H1 (cell line): ENCODE results near the gene ERVFRD-1. TPM values are rescaled to one million over a fixed set of nuclear protein-coding genes. Genes with fewer than 3 reads are reported as not detected.
A peak's percentile ranks its signal among the peaks of the same experiment; 100 is the strongest.

Experiments used
- CTCF ChIA-PET: fragments of 300-600 bp; sonication (Branson Sonifier 250); formaldehyde crosslinking; loops from one replicate; lab custom pipeline; 2021; ENCODE audit not compliant: partially characterized antibody; lab: Charles Lee
- POLR2A ChIA-PET: fragments of 300-600 bp; sonication (Branson Sonifier 250); formaldehyde crosslinking; loops from one replicate; lab custom pipeline; 2021; ENCODE audit warnings: inconsistent platforms; ENCODE audit not compliant: partially characterized antibody; lab: Charles Lee
- DNase-seq, 2 experiments: peaks; one replicate each; pipeline versions ENCODE4 v3.0.0 to v3.0.0-alpha.2; 2010 to 2022; ENCODE audit warnings: low spot score in 2 of 2, low read depth in 1 of 2, mixed read lengths in 1 of 2
- FAIRE-seq: peaks from 2 replicates; lab custom pipeline; 2011; peaks lifted over from hg19 to GRCh38; lab: Jason Lieb, UNC
- H2AFZ ChIP-seq: 2 replicates; pipeline ENCODE4 v1.8.1; 2012; ENCODE audit warnings: low read length, inconsistent platforms
- H2AK5ac ChIP-seq: 2 replicates; pipeline ENCODE4 v1.6.1; 2013; ENCODE audit warnings: low read depth, low read length
- H2BK120ac ChIP-seq: replicated peaks from 2 replicates; pipeline ENCODE3; 2013; ENCODE audit warnings: low read depth, low read length, inconsistent platforms
- H2BK12ac ChIP-seq: 2 replicates; pipeline ENCODE4 v1.6.1; 2013; ENCODE audit warnings: low read depth, low read length
- H2BK15ac ChIP-seq: 2 replicates; pipeline ENCODE4 v1.6.1; 2013; ENCODE audit warnings: low read length
- H2BK20ac ChIP-seq: 2 replicates; pipeline ENCODE4 v1.6.1; 2013; ENCODE audit warnings: low read length
- H2BK5ac ChIP-seq: 2 replicates; pipeline ENCODE4 v1.6.1; 2013; ENCODE audit warnings: low read depth, low read length
- H3K14ac ChIP-seq: 2 replicates; pipeline ENCODE4 v1.6.1; 2013; ENCODE audit warnings: inconsistent platforms; ENCODE audit not compliant: insufficient read length
- H3K18ac ChIP-seq: 2 replicates; pipeline ENCODE4 v1.6.1; 2013; ENCODE audit warnings: low read length; ENCODE audit errors: extremely low read depth
- H3K23ac ChIP-seq: 2 replicates; pipeline ENCODE4 v1.6.1; 2013; ENCODE audit warnings: inconsistent platforms; ENCODE audit not compliant: insufficient read length
- H3K23me2 ChIP-seq: 2 replicates; pipeline ENCODE4 v1.6.1; 2013; ENCODE audit warnings: low read depth, low read length
- H3K27ac ChIP-seq: 2 replicates; pipeline ENCODE4 v1.6.1; 2011; ENCODE audit warnings: low read depth, low read length, inconsistent platforms
- H3K27me3 ChIP-seq, 4 experiments: replicated peaks in 1 of 4; 1 replicate in 1 of 4; 2 replicates in 3 of 4; pipeline versions ENCODE4 v1.6.1 to v1.8.1; 2011 to 2013; ENCODE audit warnings: low read length in 3 of 4, mild to moderate bottlenecking in 3 of 4, inconsistent platforms in 2 of 4, mixed read lengths in 2 of 4, moderate library complexity in 1 of 4; ENCODE audit not compliant: control insufficient read depth in 3 of 4, insufficient read depth in 3 of 4; ENCODE audit errors: extremely low read depth in 1 of 4
- H3K36me3 ChIP-seq, 4 experiments: 2 replicates each; pipeline versions ENCODE4 v1.6.1 to v1.8.1; 2011 to 2013; ENCODE audit warnings: mild to moderate bottlenecking in 4 of 4, low read length in 3 of 4, moderate library complexity in 2 of 4, control low read depth in 1 of 4, inconsistent platforms in 1 of 4; ENCODE audit not compliant: insufficient read depth in 4 of 4, control insufficient read depth in 2 of 4
- H3K4ac ChIP-seq: replicated peaks from 2 replicates; pipeline ENCODE3; 2013; ENCODE audit warnings: low read length, low read depth, mixed read lengths, inconsistent platforms; ENCODE audit not compliant: insufficient read length
- H3K4me1 ChIP-seq, 4 experiments: replicated peaks in 1 of 4; 1 replicate in 1 of 4; 2 replicates in 3 of 4; pipeline versions ENCODE4 v1.6.1 to v1.8.1; 2011 to 2013; ENCODE audit warnings: low read length in 3 of 4, inconsistent platforms in 2 of 4, mixed read lengths in 1 of 4; ENCODE audit not compliant: insufficient read depth in 4 of 4, control insufficient read depth in 3 of 4
- H3K4me2 ChIP-seq, 2 experiments: 2 replicates each; pipeline versions ENCODE4 v1.6.1 to v1.8.1; 2011 to 2013; ENCODE audit warnings: low read depth in 2 of 2, low read length in 2 of 2, control low read depth in 1 of 2, inconsistent platforms in 1 of 2, mild to moderate bottlenecking in 1 of 2; ENCODE audit not compliant: insufficient read depth in 1 of 2
- H3K4me3 ChIP-seq, 4 experiments: fragments of 200-600, 300-600 bp in 1 of 4; sonication (generic), shearing (Covaris generic), sonication (Bioruptor Twin) in 1 of 4; 2 replicates each; pipeline versions ENCODE4 v1.5.1 to v1.8.1; 2011 to 2016; ENCODE audit warnings: low read length in 4 of 4, low read depth in 3 of 4, control low read depth in 2 of 4, inconsistent platforms in 2 of 4, mild to moderate bottlenecking in 2 of 4, mixed read lengths in 1 of 4, moderate library complexity in 1 of 4; ENCODE audit not compliant: insufficient read depth in 2 of 4; ENCODE audit errors: extremely low read depth in 1 of 4
- H3K56ac ChIP-seq: replicated peaks from 2 replicates; pipeline ENCODE3; 2013; ENCODE audit warnings: low read depth, mild to moderate bottlenecking, mixed read lengths, low read length, inconsistent platforms; ENCODE audit not compliant: insufficient read length
- H3K79me1 ChIP-seq: 2 replicates; pipeline ENCODE4 v1.6.1; 2013; ENCODE audit warnings: low read depth, low read length, control low read depth
- H3K79me2 ChIP-seq, 2 experiments: 2 replicates each; pipeline versions ENCODE4 v1.6.1 to v1.8.1; 2012 to 2013; ENCODE audit warnings: low read length in 2 of 2, mild to moderate bottlenecking in 2 of 2, inconsistent platforms in 1 of 2; ENCODE audit not compliant: insufficient read depth in 2 of 2, control insufficient read depth in 1 of 2
- H3K9ac ChIP-seq, 4 experiments: replicated peaks in 1 of 4; 1 replicate in 1 of 4; 2 replicates in 3 of 4; pipeline versions ENCODE4 v1.6.1 to v1.8.1; 2011 to 2013; ENCODE audit warnings: low read depth in 3 of 4, low read length in 3 of 4, control low read depth in 2 of 4, mild to moderate bottlenecking in 2 of 4, moderate library complexity in 2 of 4, inconsistent platforms in 1 of 4; ENCODE audit errors: extremely low read depth in 1 of 4
- H3K9me3 ChIP-seq, 2 experiments: 2 replicates each; pipeline versions ENCODE4 v1.6.1 to v1.8.1; 2012 to 2013; ENCODE audit warnings: mild to moderate bottlenecking in 2 of 2, moderate library complexity in 2 of 2, control low read depth in 1 of 2, inconsistent platforms in 1 of 2, low read depth in 1 of 2, low read length in 1 of 2, mixed read lengths in 1 of 2; ENCODE audit not compliant: insufficient read depth in 2 of 2
- H4K20me1 ChIP-seq, 2 experiments: replicated peaks in 1 of 2; 2 replicates each; pipeline versions ENCODE3 to v1.8.1; 2011 to 2013; ENCODE audit warnings: inconsistent platforms in 2 of 2, low read length in 2 of 2, mild to moderate bottlenecking in 1 of 2; ENCODE audit not compliant: insufficient read depth in 2 of 2, control insufficient read depth in 1 of 2
- H4K5ac ChIP-seq: 2 replicates; pipeline ENCODE4 v1.6.1; 2013; ENCODE audit warnings: low read length, low read depth, mixed read lengths, inconsistent platforms; ENCODE audit not compliant: insufficient read length
- H4K8ac ChIP-seq: 2 replicates; pipeline ENCODE4 v1.8.0; 2013; ENCODE audit warnings: mild to moderate bottlenecking, moderate library complexity, low read length, inconsistent platforms; ENCODE audit not compliant: insufficient read depth; ENCODE audit errors: extremely low read depth
- H4K91ac ChIP-seq: replicated peaks from 2 replicates; pipeline ENCODE3; 2013; ENCODE audit warnings: low read length, mixed read lengths, inconsistent platforms; ENCODE audit not compliant: insufficient read length
- ASH2L ChIP-seq: fragments of 200-600, 300-600 bp; sonication (generic); IDR thresholded peaks from one replicate; pipeline ENCODE4 v1.7.1; 2017; ENCODE audit warnings: low read length
- ATF2 ChIP-seq: IDR thresholded peaks from 2 replicates; pipeline ENCODE4 v1.6.1; 2012; ENCODE audit warnings: low read length, inconsistent platforms
- BACH1 ChIP-seq: IDR thresholded peaks from 2 replicates; pipeline ENCODE4 v1.6.1; 2012; ENCODE audit warnings: low read length, improper control_type of control experiment
- BCL11A ChIP-seq, 2 experiments: IDR thresholded peaks; one replicate each; pipeline ENCODE4 v1.6.1; 2011; ENCODE audit warnings: low read depth in 2 of 2, low read length in 2 of 2, mild to moderate bottlenecking in 2 of 2
- CBX8 ChIP-seq: fragments of 300-800, 300-1000 bp; sonication (generic); IDR thresholded peaks from 2 replicates; pipeline ENCODE4 v1.7.1; 2016; ENCODE audit warnings: low read depth, low read length, borderline replicate concordance
- CREB1 ChIP-seq: IDR thresholded peaks from 2 replicates; pipeline ENCODE4 v1.6.1; 2012; ENCODE audit warnings: inconsistent platforms
- HDAC6 ChIP-seq: IDR thresholded peaks from one replicate; pipeline ENCODE4 v1.7.1; 2012; ENCODE audit warnings: low read depth, mild to moderate bottlenecking, inconsistent platforms, low read length, moderate library complexity
- MAFK ChIP-seq: IDR thresholded peaks from 2 replicates; pipeline ENCODE4 v1.6.1; 2012; ENCODE audit warnings: low read depth, mild to moderate bottlenecking, improper control_type of control experiment, low read length
- POLR2AphosphoS5 ChIP-seq: IDR thresholded peaks from 2 replicates; pipeline ENCODE4 v1.6.1; 2011; ENCODE audit warnings: low read depth, low read length
- TBP ChIP-seq: IDR thresholded peaks from 2 replicates; pipeline ENCODE4 v1.6.1; 2011; ENCODE audit warnings: low read depth, low read length, improper control_type of control experiment
- WGBS, 2 experiments: shearing (Covaris generic) in 1 of 2; methylation state at CpG; one replicate each; pipeline versions ENCODE4 v1.1.6 to v1.1.7; 2013 to 2015; ENCODE audit warnings: low lambda C conversion rate in 2 of 2, mixed read lengths in 2 of 2, inconsistent platforms in 1 of 2, low coverage in 1 of 2, missing lambda C conversion rate in 1 of 2; ENCODE audit not compliant: insufficient replicate concordance in 2 of 2, insufficient coverage in 1 of 2, insufficient read length in 1 of 2; ENCODE audit errors: extremely low coverage in 1 of 2, missing lambda C conversion rate in 1 of 2; 5-methylcytosine and 5-hydroxymethylcytosine counted together
- polyA plus RNA-seq, 7 experiments: library from polyadenylated mRNA; depleted of rRNA in 3 of 7; stranded (reverse) in 5 of 7; unstranded in 2 of 7; fragments of >200 nt in 5 of 7; fragments of 200-250 nt in 2 of 7; gene quantifications; 1 replicate in 5 of 7; 2 replicates in 1 of 7; 4 replicates in 1 of 7; pipeline versions ENCODE4 v1.2.1 to v1.2.3, GENCODE V29; 2011 to 2013; ENCODE audit warnings: missing spikeins in 2 of 7, mixed read lengths in 2 of 7
- total RNA-seq: library from RNA; stranded (reverse); fragmentation: NEBNext Ultra II Directional; extraction: Animal tissue kit (Norgen Biotek cat#: 25700); gene quantifications from 2 replicates; pipeline ENCODE4 v1.2.1, GENCODE V29; 2021

ERVFRD-1 gene
- total and polyA plus RNA-seq, 2 of the 8 experiments (the other 6 are each of a cell fraction or from before 2014, with no cell fraction given), result not detected

GRCh38 chr6:11126876-11127275 lies 15.4 kb upstream of the ERVFRD-1 start:
- no peak for FAIRE-seq
- H2BK12ac ChIP-seq, result no peak overlapping the region
- H4K5ac ChIP-seq, result no peak overlapping the region
- no peak overlapping the region for H2BK120ac ChIP-seq
- no peak overlapping the region for H3K27ac ChIP-seq
- WGBS, 2 experiments, result 70% methylated on average over 2 of the region's 2 CpGs; no CpG with 5 or more reads in 1 of the 2 experiments
- no peak overlapping the region for H2AFZ ChIP-seq
- TF ChIP-seq ASH2L (no peak), CREB1 (no peak), POLR2AphosphoS5 (no peak), TBP (no peak), CBX8 (no peak), HDAC6 (no peak), MAFK (peak; percentile 40; the same call in 1 of the 2 replicates), BACH1 (peak; percentile 64), BCL11A (IDR thresholded peaks at IDR 0.05; ENCODE audit: low read depth in 2 of 2, low read length in 2 of 2) (no peak), ATF2 (no peak)
- peaks cover 0 to 43% of the 10 kb centered on the region in 2 experiments; a peak in 2 of 4 replicates for H3K79me2 ChIP-seq
- H3K79me1 ChIP-seq, result peaks cover 5% of the 10 kb centered on the region
- H2BK20ac ChIP-seq, result no peak overlapping the region
- 0 out of 2 replicates have a peak overlapping the region, but pooled peaks have one; percentile 15 for H3K18ac ChIP-seq
- no peak overlapping the region for H2BK15ac ChIP-seq
- H2BK5ac ChIP-seq, result no peak overlapping the region
- H3K4me3 ChIP-seq, result no peak overlapping the region
- ChIA-PET CTCF (no interaction called here), POLR2A (no interaction called here)
- H4K20me1 ChIP-seq, result peaks cover 2 to 8% of the 10 kb centered on the region in 2 experiments
- H3K9ac ChIP-seq, result no peak overlapping the region
- H4K8ac ChIP-seq, result no peak overlapping the region
- no peak overlapping the region for H3K4ac ChIP-seq
- no peak overlapping the region for H4K91ac ChIP-seq
- H3K4me1 ChIP-seq, result peaks cover 0 to 9% (median 3%) of the 10 kb centered on the region in 4 experiments; a peak in 4 of 7 replicates
- no peak overlapping the region for H3K56ac ChIP-seq
- H3K23ac ChIP-seq, result no peak overlapping the region
- no peaks in the 10 kb centered on the region for H3K36me3 ChIP-seq
- peak in 1 of 2 experiments; percentile 43 for DNase-seq
- no peak overlapping the region for H2AK5ac ChIP-seq
- no peaks in the 10 kb centered on the region for H3K9me3 ChIP-seq
- H3K14ac ChIP-seq, result no peak overlapping the region
- H3K27me3 ChIP-seq, result no peaks in the 10 kb centered on the region
- no peak overlapping the region for H3K4me2 ChIP-seq
- no peaks in the 10 kb centered on the region for H3K23me2 ChIP-seq
